Measurements from ENCODE around the gene SREK1. TPM values are rescaled to one million over a fixed set of nuclear protein-coding genes. Genes with fewer than 3 reads are reported as not detected.
A peak's percentile ranks its signal among the peaks of the same experiment; 100 is the strongest.

Gene SREK1
- total and polyA plus RNA-seq, 9 of the 15 experiments (the other 6 are each of a cell fraction or from before 2014, with no cell fraction given): 40.8 to 128 (median 81.9) TPM

DNA sequence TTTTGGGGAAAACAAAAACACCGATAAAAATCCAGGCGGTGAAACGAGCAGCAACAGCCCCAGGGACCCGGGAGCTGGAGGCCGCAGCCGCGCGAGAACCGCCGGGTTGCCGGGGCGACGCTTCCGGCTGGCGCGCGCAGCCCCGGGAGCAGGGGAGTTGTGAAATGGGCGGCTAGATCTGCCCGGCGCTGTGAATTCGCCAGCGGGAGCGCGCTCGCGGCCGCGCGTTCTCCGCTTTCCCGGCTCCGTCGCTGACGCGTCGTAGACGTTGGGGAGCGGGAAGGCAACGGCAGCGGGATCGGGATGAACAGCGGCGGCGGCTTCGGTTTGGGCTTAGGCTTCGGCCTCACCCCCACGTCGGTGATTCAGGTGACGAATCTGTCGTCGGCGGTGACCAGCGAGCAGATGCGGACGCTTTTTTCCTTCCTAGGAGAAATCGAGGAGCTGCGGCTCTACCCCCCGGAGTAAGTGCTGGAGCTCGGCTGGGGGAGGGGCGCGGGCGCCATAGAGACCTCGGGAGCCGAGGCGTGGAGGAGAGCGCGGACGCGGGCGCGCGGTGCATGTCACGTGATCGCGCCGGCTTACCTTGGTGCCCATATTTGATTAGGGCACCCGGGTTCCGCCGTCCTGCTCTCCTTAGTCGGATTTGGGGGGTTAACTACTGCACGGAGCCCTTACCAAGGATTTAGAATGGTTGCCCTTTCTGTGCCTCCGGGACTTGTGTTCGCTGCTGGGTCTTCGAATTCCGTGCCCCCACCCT, at the start of gene SREK1 (continued):
- peak; percentile 58 for TF ChIP-seq E2F4 (CRISPR knock-in tag; IDR thresholded peaks at IDR 0.05; ENCODE audit: low read depth)
- TF ChIP-seq DMBX1 (CRISPR knock-in tag; IDR thresholded peaks at IDR 0.05; ENCODE audit: borderline replicate concordance): peak; percentile 73
- TF ChIP-seq RBFOX2 (IDR thresholded peaks at IDR 0.05; ENCODE audit: low read depth, low read length): peak; percentile 100
- no peak for TF ChIP-seq SMARCC2 (IDR thresholded peaks at IDR 0.05; ENCODE audit: low read depth)
- TF ChIP-seq, protein P1, sequence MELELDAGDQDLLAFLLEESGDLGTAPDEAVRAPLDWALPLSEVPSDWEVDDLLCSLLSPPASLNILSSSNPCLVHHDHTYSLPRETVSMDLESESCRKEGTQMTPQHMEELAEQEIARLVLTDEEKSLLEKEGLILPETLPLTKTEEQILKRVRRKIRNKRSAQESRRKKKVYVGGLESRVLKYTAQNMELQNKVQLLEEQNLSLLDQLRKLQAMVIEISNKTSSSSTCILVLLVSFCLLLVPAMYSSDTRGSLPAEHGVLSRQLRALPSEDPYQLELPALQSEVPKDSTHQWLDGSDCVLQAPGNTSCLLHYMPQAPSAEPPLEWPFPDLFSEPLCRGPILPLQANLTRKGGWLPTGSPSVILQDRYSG (tag; conservative IDR thresholded peaks at IDR 0.05; ENCODE audit: low read depth): no peak; the same call in 1 of the 2 replicates
- TF ChIP-seq HNRNPLL (IDR thresholded peaks at IDR 0.05; ENCODE audit: low read depth, low read length, poor library complexity, severe bottlenecking): peak; percentile 91
- no peak for TF ChIP-seq ZNF354B (CRISPR knock-in tag; IDR thresholded peaks at IDR 0.05)
- peak; percentile 92 for TF ChIP-seq BHLHE40 (IDR thresholded peaks at IDR 0.05; ENCODE audit: low read length)
- peak; percentile 55; the same call in 1 of the 2 replicates for TF ChIP-seq KAT7 (CRISPR knock-in tag; IDR thresholded peaks at IDR 0.05; ENCODE audit: borderline replicate concordance)
- peak; percentile 96 for TF ChIP-seq RFX1 (IDR thresholded peaks at IDR 0.05)
- TF ChIP-seq SP2 (IDR thresholded peaks at IDR 0.05; ENCODE audit: extremely low read depth, low read depth, low read length, poor library complexity, severe bottlenecking): peak; percentile 65
- peak; percentile 47 to 50; a peak in 3 of 4 replicates for TF ChIP-seq NONO (IDR thresholded peaks at IDR 0.05; ENCODE audit: low read depth in 2 of 2, low read length in 1 of 2)
- TF ChIP-seq, protein P2, sequence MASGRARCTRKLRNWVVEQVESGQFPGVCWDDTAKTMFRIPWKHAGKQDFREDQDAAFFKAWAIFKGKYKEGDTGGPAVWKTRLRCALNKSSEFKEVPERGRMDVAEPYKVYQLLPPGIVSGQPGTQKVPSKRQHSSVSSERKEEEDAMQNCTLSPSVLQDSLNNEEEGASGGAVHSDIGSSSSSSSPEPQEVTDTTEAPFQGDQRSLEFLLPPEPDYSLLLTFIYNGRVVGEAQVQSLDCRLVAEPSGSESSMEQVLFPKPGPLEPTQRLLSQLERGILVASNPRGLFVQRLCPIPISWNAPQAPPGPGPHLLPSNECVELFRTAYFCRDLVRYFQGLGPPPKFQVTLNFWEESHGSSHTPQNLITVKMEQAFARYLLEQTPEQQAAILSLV (tag; IDR thresholded peaks at IDR 0.05): no peak
- peak; percentile 12 to 76; a peak in 2 of 4 replicates for TF ChIP-seq SIN3A (IDR thresholded peaks at IDR 0.05; ENCODE audit: borderline replicate concordance in 2 of 2, control insufficient read depth in 1 of 2, low read depth in 2 of 2, low read length in 2 of 2)
- TF ChIP-seq, protein P3, sequence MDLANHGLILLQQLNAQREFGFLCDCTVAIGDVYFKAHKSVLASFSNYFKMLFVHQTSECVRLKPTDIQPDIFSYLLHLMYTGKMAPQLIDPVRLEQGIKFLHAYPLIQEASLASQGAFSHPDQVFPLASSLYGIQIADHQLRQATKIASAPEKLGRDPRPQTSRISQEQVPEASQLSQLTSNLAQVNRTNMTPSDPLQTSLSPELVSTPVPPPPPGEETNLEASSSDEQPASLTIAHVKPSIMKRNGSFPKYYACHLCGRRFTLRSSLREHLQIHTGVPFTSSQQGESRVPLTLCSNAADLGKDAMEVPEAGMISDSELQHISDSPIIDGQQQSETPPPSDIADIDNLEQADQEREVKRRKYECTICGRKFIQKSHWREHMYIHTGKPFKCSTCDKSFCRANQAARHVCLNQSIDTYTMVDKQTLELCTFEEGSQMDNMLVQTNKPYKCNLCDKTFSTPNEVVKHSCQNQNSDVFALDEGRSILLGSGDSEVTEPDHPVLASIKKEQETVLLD (IDR thresholded peaks at IDR 0.05): peak; percentile 36; the same call in 1 of the 2 replicates
- no peak for TF ChIP-seq HOXB6 (CRISPR knock-in tag; IDR thresholded peaks at IDR 0.05; ENCODE audit: borderline replicate concordance)
- TF ChIP-seq ETV1 (tag; conservative IDR thresholded peaks at IDR 0.05; ENCODE audit: low read depth): 0 out of 2 replicates have a peak, but pooled peaks have one; percentile 5
- peak; percentile 27; the same call in 1 of the 2 replicates for TF ChIP-seq PHTF2 (CRISPR knock-in tag; IDR thresholded peaks at IDR 0.05)
- TF ChIP-seq FOSL1 (tag; conservative IDR thresholded peaks at IDR 0.05): peak; percentile 59; the same call in 1 of the 2 replicates
- peak; percentile 36; the same call in 1 of the 2 replicates for TF ChIP-seq CC2D1A (IDR thresholded peaks at IDR 0.05)
